GM21528 (cell line): Measurements from ENCODE around the gene IGFL1.
"Not testable (repeated sequence)": the region's sequence is repeated elsewhere in the genome, so short reads cannot be mapped to it uniquely, and the experiment has no call there.

Experiments
- ATAC-seq: cut with Tn5 transposase; IDR thresholded peaks from one replicate; pipeline ENCODE4 v1.9.1; 2021; ENCODE audit warnings: mild to moderate bottlenecking, moderate library complexity; ENCODE audit not compliant: unreplicated experiment, low FRiP score

The IGFL1 gene

GRCh38 chr19:46229442-46229841 lies at the start of gene IGFL1:
TSS of gene IGFL1 (plus strand) at chr19:46229742. CDS start at chr19:46229775, 33 bp downstream.
- no peak for ATAC-seq

GRCh38 chr19:46180701-46181387 lies 48.7 kb upstream of the IGFL1 start:
- ATAC-seq, result no peak

GRCh38 chr19:46181388-46181779 lies 48.2 kb upstream of the IGFL1 start:
- no peak for ATAC-seq

DNA sequence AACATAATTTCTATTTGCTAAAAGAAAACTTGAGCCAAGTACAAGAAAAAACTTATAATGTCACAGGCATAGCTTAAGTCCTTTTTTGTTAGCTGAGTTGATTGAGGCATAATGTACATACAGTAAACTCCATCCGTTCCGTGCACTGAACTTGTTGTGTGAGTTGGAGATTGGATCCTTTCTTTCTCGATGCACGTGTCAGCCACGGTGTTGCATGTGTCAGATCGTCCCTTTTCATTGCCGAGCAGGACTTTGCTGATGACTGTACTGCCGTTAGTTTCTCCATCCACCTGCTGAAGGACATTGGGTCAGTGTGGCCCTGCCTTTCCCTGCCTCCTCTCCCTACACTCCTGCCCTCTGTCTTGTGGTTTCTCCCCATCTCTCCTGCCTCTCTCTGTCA lies 47.1 kb upstream of the IGFL1 start:
- ATAC-seq, result no peak

DNA sequence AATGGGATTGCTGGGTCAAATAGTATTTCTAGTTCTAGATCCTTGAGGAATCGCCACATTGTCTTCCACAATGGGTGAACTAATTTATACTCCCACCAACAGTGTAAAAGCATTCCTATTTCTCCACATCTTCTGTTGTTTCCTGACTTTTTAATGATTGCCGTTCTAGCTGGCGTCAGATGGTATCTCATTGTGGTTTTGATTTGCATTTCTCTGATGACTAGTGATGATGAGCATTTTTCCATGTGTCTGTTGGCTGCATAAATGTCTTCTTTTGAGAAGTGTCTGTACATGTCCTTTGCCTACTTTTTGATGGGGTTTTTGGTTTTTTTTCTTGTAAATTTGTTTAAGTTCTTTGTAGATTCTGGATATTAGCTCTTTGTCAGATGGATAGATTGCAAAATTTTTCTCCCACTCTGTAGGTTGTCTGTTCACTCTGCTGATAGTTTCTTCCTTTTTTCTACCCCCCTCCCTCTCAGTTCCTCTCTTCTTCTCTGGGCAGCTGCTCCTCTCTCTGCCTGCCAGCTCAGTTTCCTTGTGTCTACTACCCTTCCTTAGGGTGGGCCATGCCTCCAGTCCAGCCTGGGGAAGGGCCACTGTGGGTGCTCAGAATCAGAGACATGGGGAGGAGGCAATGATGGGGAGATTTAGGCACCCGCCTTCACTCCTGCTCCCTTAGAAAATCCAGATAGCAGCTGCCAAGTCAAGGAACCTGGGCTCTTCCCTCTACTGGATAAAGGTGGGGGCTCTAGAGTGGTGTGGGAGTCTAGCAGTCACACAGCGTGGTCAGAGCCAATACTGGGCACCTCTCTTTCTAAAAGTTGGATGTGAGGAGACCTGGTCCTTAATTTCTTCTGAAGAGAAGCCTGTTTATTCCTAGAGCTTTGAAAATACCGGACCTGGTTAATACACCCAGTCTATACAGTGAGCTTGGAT lies 44.5 kb upstream of the IGFL1 start:
- not testable (repeated sequence) for ATAC-seq

- no peak for ATAC-seq
Measured at GRCh38 chr19:46186101-46186716, 43.3 kb upstream of the IGFL1 start.

GRCh38 chr19:46186717-46187101 lies 42.8 kb upstream of the IGFL1 start:
- ATAC-seq, result no peak

DNA sequence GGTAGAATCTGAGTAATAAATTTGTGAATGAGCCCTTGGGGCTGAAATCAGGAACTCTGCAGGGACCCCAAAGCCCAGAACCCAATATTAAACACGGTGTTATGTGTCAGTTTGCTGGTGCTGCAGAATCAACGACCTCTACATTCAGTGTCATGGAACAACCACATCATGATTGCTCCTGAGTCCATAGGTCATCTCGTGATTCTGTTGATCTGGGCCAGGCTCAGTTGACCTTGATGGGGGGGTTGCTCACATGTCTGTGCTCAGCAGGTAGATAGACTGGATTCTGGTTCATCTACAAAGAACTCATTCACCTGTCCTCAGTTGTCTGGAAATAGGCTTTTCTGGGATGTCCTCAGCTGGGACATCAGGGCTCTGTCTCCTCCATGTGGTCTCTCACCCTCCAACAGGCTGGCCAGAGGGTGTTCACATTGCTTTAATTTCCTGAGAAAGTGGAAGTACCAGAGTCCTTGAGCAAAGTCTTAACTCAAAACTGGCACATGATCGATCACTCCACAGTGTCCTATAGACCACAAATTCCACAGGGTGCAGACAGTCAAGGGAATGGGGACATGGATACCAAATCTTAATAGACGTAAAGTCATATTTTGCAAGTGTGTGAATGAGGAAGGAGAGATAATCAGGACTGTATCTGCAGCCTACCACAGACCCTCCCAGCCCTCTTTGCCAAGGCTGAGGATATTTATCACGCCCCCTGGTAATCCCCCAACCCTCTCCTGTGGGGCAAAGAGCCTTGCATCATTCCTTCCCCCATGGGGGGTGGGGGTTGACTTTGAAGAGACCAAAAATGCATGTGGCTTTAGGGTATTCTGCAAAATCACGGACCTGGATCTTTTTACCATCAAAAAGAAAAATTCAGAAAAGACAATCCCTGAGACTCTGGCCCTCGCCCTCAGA lies 39.3 kb upstream of the IGFL1 start:
- ATAC-seq, result no peak

- ATAC-seq, result no peak
Measured at GRCh38 chr19:46191356-46191755, 38.2 kb upstream of the IGFL1 start.

DNA sequence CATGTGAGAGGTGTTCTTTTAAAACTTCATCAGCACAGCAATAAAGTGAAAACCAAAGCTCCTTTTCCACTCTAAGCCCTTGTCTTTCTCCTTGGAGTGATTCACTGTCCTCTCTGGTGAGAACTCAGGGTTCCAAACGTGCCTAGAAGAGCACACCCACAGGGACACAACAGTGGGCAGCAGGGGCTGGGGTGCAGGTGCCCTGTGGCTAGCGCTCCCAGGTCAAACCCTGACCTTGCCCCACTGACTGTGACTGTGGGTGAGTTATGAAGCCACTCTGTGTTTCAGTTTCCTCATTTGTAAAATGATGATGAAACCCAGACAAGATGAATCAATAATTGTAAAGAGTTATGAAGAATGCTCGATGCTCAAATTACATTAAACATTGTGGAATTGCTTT lies 37.6 kb upstream of the IGFL1 start:
- no peak for ATAC-seq

- not testable (repeated sequence) for ATAC-seq
Measured at GRCh38 chr19:46192626-46192991, 36.9 kb upstream of the IGFL1 start.

DNA sequence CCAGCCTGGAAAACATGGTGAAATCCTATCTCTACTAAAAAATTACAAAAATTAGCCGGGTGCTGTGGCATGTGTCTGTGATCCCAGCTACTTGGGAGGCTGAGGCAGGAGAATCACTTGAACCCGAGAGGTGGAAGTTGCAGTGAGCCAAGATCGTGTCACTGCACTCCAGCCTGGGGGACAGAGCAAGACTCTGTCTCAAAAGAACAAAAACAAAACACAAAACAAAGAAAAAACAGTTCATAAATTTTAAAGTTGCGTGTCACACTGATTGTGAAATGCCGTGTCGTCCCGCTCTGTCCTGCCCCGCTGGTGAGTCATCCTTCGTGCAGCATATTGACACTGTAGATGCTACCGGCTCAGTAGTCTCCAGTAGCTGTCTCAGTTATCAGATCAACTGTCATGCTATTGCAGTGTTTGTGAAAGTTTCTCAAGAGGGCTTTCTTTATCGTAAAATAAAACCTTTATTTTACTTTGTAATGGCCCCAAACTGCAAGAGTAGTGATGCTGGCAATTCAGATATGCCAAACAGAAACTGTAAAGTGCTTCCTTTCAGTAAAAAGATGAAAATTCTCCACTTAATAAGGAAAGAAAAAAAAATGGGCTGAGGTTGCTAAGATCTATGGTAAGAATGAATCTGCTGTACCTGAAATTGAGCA lies 36.4 kb upstream of the IGFL1 start:
- no peak for ATAC-seq

DNA sequence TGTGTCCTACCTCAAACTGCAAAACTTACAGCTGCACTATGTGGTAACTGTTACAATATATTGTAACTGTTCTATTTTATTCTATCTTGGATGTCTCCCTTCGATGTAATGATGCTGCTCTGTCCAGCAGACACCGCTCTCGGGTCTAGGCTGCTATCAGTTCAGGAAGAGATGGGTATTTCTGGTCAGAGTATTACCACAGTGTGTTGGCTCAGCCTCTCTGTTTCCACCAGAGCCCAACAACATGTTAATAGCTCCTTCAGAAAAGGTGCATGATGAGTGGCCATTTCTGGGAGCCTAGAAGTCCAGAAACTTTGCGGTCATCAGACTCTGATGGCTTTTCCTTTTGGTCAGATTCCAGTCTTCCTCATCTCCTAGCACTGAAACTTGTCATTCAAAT lies 35.9 kb upstream of the IGFL1 start:
- ATAC-seq, result no peak

GRCh38 chr19:46195104-46195503 lies 34.4 kb upstream of the IGFL1 start:
- no peak for ATAC-seq

- not testable (repeated sequence) for ATAC-seq
Measured at GRCh38 chr19:46195919-46196318, 33.6 kb upstream of the IGFL1 start.

DNA sequence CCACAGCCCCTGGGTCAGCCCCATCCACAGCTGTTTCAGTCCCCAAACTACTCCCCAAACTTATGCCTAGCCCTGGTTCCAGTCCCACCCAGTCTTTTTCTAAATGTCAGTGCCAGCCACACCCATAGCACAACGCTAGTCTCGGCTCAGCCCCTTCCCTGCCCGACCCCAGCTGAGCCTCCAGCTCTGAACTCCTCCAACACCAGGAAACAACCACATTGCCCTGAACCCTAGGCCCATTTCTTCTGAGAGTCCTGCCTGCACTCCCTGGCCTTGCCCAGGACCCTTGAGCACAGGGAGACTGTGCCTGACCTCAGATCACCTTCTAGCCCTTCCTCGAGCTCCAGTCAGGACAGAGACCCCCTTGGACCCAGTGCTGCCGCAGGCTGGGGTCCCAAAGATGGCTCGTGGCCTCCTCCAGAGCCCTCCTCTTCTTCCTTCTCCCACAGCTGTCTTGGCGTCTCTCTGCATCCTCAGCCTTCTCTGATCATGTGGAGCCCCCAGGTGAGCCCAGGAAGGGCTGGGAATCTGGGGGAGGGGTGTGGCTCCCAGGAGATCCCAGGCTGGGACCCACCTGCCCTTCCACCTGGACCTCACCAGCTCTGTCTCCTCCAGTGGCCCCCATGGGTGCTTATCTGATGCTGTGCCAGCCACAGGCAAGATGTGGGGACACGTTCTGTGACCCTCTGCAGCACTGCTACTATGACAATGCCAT lies 33.0 kb upstream of the IGFL1 start:
- no peak for ATAC-seq

- no peak for ATAC-seq
Measured at GRCh38 chr19:46197314-46198070, 32.0 kb upstream of the IGFL1 start.

DNA sequence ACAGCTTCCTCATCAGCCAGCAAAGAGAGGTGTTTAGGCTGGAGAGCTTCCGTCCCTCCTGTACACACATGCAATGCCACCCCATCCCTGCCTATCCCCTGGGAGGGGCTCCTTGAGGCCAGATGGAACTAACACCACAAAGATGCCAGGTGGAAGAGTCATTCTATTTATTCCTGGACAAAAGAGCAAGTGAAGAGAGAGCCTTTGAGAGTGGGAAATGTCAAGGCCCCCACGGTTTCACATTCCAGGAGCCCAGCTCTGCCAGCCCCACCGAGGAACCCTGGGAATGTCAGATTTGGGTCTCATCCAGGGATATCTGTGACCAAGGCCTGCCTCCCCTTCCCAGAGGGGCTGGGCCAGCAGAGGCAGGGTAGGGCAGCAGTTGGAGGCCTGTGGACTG lies 30.8 kb upstream of the IGFL1 start:
- no peak for ATAC-seq
